ENCODE results near the gene ZNF184. TPM values are rescaled to one million over a fixed set of nuclear protein-coding genes. Genes with fewer than 3 reads are reported as not detected.

Gene ZNF184
- total RNA-seq, 1 experiment from 2014 or later, result 10.1 TPM

DNA sequence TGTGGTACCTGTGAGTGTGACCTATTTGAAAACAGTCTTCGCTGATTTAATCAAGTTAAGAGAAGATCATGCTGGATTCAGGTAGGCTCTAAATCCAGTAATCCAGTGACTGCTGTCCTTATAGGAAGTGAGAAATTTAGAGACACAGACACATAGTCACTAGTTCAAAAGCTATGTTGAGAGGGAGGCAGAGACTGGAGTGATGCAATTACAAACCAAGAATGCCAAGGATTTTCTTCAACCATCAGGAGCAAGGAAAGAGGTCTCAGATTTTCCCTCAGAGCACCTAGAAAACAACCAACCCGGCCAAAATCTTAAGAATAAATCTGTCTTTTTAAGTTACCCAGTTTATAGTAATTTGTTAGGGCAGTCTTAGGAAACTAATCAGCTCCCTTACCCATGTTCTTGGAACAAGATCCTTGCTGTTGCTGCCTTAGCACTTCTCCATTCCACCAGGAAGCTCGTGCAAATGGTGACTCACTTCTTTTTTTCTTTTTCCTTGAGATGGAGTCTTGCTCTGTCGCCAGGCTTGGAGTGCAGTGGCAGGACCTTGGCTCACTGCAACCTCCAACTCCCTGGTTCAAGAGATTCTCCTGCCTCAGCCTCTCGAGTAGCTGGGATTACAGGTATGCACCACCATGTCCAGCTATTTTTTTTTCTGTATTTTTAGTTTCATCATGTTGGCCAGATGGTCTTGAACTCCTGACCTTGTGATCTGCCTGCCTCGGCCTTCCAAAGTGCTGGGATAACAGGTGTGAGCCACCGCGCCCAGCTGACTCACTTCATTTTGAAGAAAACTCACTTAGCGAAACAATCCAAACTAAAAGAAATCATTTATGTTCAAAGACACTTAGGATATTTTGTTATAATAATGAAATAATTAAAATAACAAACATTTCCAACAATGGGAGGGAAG is 34.4 kb upstream of the ZNF184 start:
- H3K4me1 Mint-ChIP-seq (ENCODE audit: insufficient read depth, unreplicated experiment), result peaks cover 11% of the 10 kb centered on the region
- H3K4me3 Mint-ChIP-seq (ENCODE audit: unreplicated experiment), result no peak overlapping the region
- BruUV-seq (replicated peaks), result no TSS peak
- no peak for TF ChIP-seq CTCF (IDR thresholded peaks at IDR 0.05; ENCODE audit: unreplicated experiment)
- H3K9me3 Mint-ChIP-seq (ENCODE audit: unreplicated experiment), result no peaks in the 10 kb centered on the region
- ChIA-PET POLR2A (interaction anchor here (0.6 to 3.9 kb wide), 8 partner anchors 7 to 212 kb away, joined by 3 to 19 read pairs (median 8); partner anchors contain the start of gene ZNF184), CTCF (interaction anchor here (0.6 to 2.9 kb wide), 4 partner anchors 11 to 899 kb away, joined by 3 to 15 read pairs (median 4); no protein-coding TSS in a partner anchor)
- no peak overlapping the region for H3K27ac Mint-ChIP-seq (ENCODE audit: low read depth, unreplicated experiment)
- no peak for DNase-seq (ENCODE audit: unreplicated experiment)
- peaks cover 21% of the 10 kb centered on the region for H3K36me3 Mint-ChIP-seq (ENCODE audit: insufficient read depth, unreplicated experiment)
- peaks cover 29% of the 10 kb centered on the region for H3K27me3 Mint-ChIP-seq (ENCODE audit: insufficient read depth, unreplicated experiment)
- intact Hi-C loops (cut with micrococcal nuclease), result loop anchor here (5.0 kb wide), 1 partner anchor 40 kb away; no protein-coding TSS in a partner anchor

DNA sequence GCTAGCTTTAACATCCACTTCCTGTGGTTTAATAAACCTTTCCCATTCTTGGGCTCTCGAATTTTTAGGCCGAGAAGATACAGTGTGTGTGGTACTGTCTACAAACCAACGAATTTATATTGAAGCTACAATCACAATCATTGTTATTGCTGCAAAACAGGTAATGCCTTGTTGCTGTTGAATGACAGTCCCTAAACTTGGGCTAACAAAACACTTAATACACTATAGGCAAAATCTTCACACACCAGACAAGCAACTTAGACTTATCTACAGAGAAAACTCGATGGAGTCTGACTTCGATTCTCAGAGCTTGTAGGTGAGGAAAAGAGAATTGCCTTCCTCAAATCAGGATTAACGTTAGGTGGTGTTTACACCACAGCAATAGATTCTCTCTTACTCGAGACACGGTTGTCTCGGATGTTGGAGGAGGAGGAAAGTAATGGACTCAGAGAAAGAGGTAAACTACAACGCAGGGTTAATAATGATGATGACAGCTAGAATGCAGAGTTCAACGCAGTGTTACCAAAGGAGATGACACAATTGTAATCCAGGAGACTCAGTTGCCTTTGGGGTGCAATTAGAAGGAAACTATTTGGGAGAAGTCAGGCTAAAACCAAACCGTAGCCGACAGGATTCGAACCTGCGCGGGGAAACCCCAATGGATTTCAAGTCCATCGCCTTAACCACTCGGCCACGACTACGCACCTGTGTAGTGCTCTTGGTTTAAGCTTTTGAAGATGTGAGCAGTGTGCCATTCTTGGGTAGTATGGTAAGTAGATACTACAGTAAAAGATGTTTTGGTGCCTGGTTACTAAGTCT is 32.5 kb upstream of the ZNF184 start:
- CTCF ChIA-PET, result interaction anchor here (0.5 to 2.9 kb wide), 6 partner anchors 8 to 345 kb away, joined by 3 to 15 read pairs (median 3); no protein-coding TSS in a partner anchor

GRCh38 chr6:27503436-27504030 is 30.6 kb upstream of the ZNF184 start:
- Mint-ChIP-seq H3K27me3 (ENCODE audit: insufficient read depth, unreplicated experiment) (no peaks in the 10 kb centered on the region), H3K4me1 (ENCODE audit: insufficient read depth, unreplicated experiment) (peaks cover 11% of the 10 kb centered on the region), H3K36me3 (ENCODE audit: insufficient read depth, unreplicated experiment) (peaks cover 21% of the 10 kb centered on the region), H3K27ac (ENCODE audit: low read depth, unreplicated experiment) (peak overlapping the region; percentile 84), H3K4me3 (ENCODE audit: unreplicated experiment) (peak overlapping the region; percentile 83), H3K9me3 (ENCODE audit: unreplicated experiment) (no peaks in the 10 kb centered on the region)
- ChIA-PET CTCF (interaction anchor here (0.6 to 2.7 kb wide), 7 partner anchors 13 to 1210 kb away, joined by 3 to 13 read pairs (median 3); no protein-coding TSS in a partner anchor), POLR2A (interaction anchor here (0.6 to 3.9 kb wide), 13 partner anchors 13 to 314 kb away, joined by 3 to 19 read pairs (median 3); partner anchors contain the start of gene ZNF184)
- intact Hi-C loops (cut with micrococcal nuclease), result loop anchor here (2.0 to 5.0 kb wide), 4 partner anchors 25 to 315 kb away; partner anchors contain the start of gene POM121L2
- no TSS peak for BruUV-seq (replicated peaks)
- peak; percentile 74 for DNase-seq (ENCODE audit: unreplicated experiment)
- TF ChIP-seq CTCF (IDR thresholded peaks at IDR 0.05; ENCODE audit: unreplicated experiment), result no peak

More for the DNA sequence above, 32.5 kb upstream of the ZNF184 start:
- BruUV-seq (replicated peaks), result no TSS peak
- Mint-ChIP-seq H3K36me3 (ENCODE audit: insufficient read depth, unreplicated experiment) (peaks cover 21% of the 10 kb centered on the region), H3K4me3 (ENCODE audit: unreplicated experiment) (peak overlapping the region; percentile 28), H3K9me3 (ENCODE audit: unreplicated experiment) (no peaks in the 10 kb centered on the region), H3K27ac (ENCODE audit: low read depth, unreplicated experiment) (peak overlapping the region; percentile 37), H3K4me1 (ENCODE audit: insufficient read depth, unreplicated experiment) (peaks cover 11% of the 10 kb centered on the region), H3K27me3 (ENCODE audit: insufficient read depth, unreplicated experiment) (peaks cover 10% of the 10 kb centered on the region)
- DNase-seq (ENCODE audit: unreplicated experiment), result peak; percentile 73
- POLR2A ChIA-PET, result interaction anchor here (0.6 to 3.9 kb wide), 16 partner anchors 9 to 390 kb away, joined by 3 to 19 read pairs (median 4); partner anchors contain the start of gene ZNF184
- no peak for TF ChIP-seq CTCF (IDR thresholded peaks at IDR 0.05; ENCODE audit: unreplicated experiment)
- intact Hi-C loops (cut with micrococcal nuclease), result loop anchor here (5.0 kb wide), 1 partner anchor 42 kb away; no protein-coding TSS in a partner anchor
